HCT116 (cell line): Measurements from ENCODE around the gene GALNT18.

Experiments
- CTCF ChIP-seq, 3 experiments: fragments of 200-600 bp in 1 of 3; sonication (generic) in 1 of 3; IDR thresholded peaks in 2 of 3; conservative IDR thresholded peaks in 1 of 3; 2 replicates each; pipeline ENCODE4 v1.5.1; 2012 to 2017; ENCODE audit warnings: low read depth in 2 of 3, low read length in 2 of 3, antibody characterized with exemption in 1 of 3, borderline replicate concordance in 1 of 3, control low read depth in 1 of 3, mild to moderate bottlenecking in 1 of 3, mixed read lengths in 1 of 3, mixed run types in 1 of 3, moderate library complexity in 1 of 3; ENCODE audit not compliant: insufficient read depth in 1 of 3
- EZH2 ChIP-seq: fragments of 200-600 bp; sonication (generic); IDR thresholded peaks from 2 replicates; pipeline ENCODE4 v1.6.1; 2017; ENCODE audit warnings: antibody characterized with exemption, mixed run types
- EZH2phosphoT487 ChIP-seq: fragments of 200-600 bp; IDR thresholded peaks from 2 replicates; pipeline ENCODE4 v1.6.1; 2018; ENCODE audit warnings: antibody characterized with exemption, borderline replicate concordance
- MAX ChIP-seq: IDR thresholded peaks from 2 replicates; pipeline ENCODE4 v1.6.1; 2012
- POLR2A ChIP-seq: IDR thresholded peaks from 2 replicates; pipeline ENCODE4 v1.7.0; 2011; ENCODE audit warnings: borderline replicate concordance; ENCODE audit not compliant: insufficient read depth, insufficient read length; ENCODE audit errors: extremely low read depth
- POLR2AphosphoS5 ChIP-seq: IDR thresholded peaks from 2 replicates; pipeline ENCODE4 v1.6.1; 2011; ENCODE audit warnings: mild to moderate bottlenecking, low read depth, low read length, moderate library complexity
- REST ChIP-seq: IDR thresholded peaks from 2 replicates; pipeline ENCODE4 v1.6.1; 2012; ENCODE audit warnings: low read depth
- SP1 ChIP-seq: IDR thresholded peaks from 2 replicates; pipeline ENCODE4 v1.6.1; 2012; ENCODE audit warnings: low read depth

DNA sequence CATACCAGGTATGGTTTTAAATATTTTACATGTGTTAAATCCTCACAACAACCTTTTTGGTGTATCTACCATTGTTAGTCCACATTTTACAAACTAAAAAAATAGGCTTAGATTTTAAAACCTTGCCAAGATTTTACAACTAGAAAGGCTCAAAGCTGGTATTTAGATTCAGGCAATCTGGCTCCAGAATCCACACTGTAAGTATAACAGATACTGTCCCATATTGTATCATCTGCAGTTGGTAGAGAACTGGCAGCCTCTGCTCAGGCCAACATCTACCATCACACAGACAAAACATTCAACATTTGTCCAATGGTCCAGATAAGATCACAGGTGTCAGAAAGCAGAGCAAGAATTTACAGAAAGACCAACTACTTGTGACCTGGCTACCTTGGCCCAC is 299.7 kb downstream of the GALNT18 start:
- TF ChIP-seq REST (no peak), CTCF (IDR thresholded peaks at IDR 0.05 in 2 of 3, conservative IDR thresholded peaks at IDR 0.05 in 1 of 3; ENCODE audit: borderline replicate concordance in 1 of 3, insufficient read depth in 1 of 3, low read depth in 2 of 3, low read length in 2 of 3) (no peak), POLR2A (no peak), POLR2AphosphoS5 (no peak), MAX (no peak), EZH2 (no peak), EZH2phosphoT487 (no peak), SP1 (no peak)
